ENCODE data around the gene GSN.

Gene GSN

GRCh38 chr9:121280715-121281613, 13.0 kb downstream of the GSN start:
- TF ChIP-seq CTCF (conservative IDR thresholded peaks at IDR 0.05), result no peak
- no peak overlapping the region for H3K27ac ChIP-seq

GRCh38 chr9:121281614-121282276, 13.8 kb downstream of the GSN start:
- H3K27ac ChIP-seq, result no peak overlapping the region
- TF ChIP-seq CTCF (conservative IDR thresholded peaks at IDR 0.05), result no peak

GRCh38 chr9:121282277-121283079, 14.5 kb downstream of the GSN start:
- no peak for TF ChIP-seq CTCF (conservative IDR thresholded peaks at IDR 0.05)
- no peak overlapping the region for H3K27ac ChIP-seq

- H3K27ac ChIP-seq, result no peak overlapping the region
- no peak for TF ChIP-seq CTCF (conservative IDR thresholded peaks at IDR 0.05)
Measured at GRCh38 chr9:121283080-121283398, 15.1 kb downstream of the GSN start.

GRCh38 chr9:121283856-121284732, 16.1 kb downstream of the GSN start:
- no peak overlapping the region for H3K27ac ChIP-seq
- TF ChIP-seq CTCF (conservative IDR thresholded peaks at IDR 0.05), result no peak

GRCh38 chr9:121284733-121285451, 16.9 kb downstream of the GSN start:
- no peak for TF ChIP-seq CTCF (conservative IDR thresholded peaks at IDR 0.05)
- no peak overlapping the region for H3K27ac ChIP-seq

Data from VCaP (cell line).